ENCODE results near the gene SSTR4. TPM values are rescaled to one million over a fixed set of nuclear protein-coding genes. Genes with fewer than 3 reads are reported as not detected.

The SSTR4 gene
- total RNA-seq, 1 experiment from 2014 or later, result not detected

- Histone ChIP-seq H3K79me2 (ENCODE audit: insufficient read depth, low read length) (no peaks in the 10 kb centered on the region), H2AFZ (ENCODE audit: low read depth, low read length, poor library complexity, severe bottlenecking) (no peak overlapping the region), H3K9ac (ENCODE audit: low read length) (no peak overlapping the region), H3K9me2 (ENCODE audit: insufficient read depth) (no peaks in the 10 kb centered on the region), H3K36me3 (ENCODE audit: control insufficient read depth in 1 of 2, insufficient read depth in 2 of 2, low read length in 2 of 2) (no peaks in the 10 kb centered on the region), H3K4me2 (ENCODE audit: low read length) (no peak overlapping the region), H3K9me3 (ENCODE audit: control insufficient read depth in 1 of 2, insufficient read depth in 1 of 2, low read depth in 1 of 2, low read length in 2 of 2) (no peaks in the 10 kb centered on the region), H3K27ac (ENCODE audit: low read depth, low read length) (no peak overlapping the region), H3K4me3 (replicated peaks in 1 of 2; ENCODE audit: low read depth in 1 of 2, low read length in 2 of 2) (no peak overlapping the region), H3K27me3 (ENCODE audit: insufficient read depth, low read length) (peaks cover 31% of the 10 kb centered on the region; the same call in 1 of the 2 replicates), H3K4me1 (ENCODE audit: control insufficient read depth in 1 of 2, insufficient read depth in 2 of 2, low read length in 2 of 2) (no peaks in the 10 kb centered on the region), H4K20me1 (ENCODE audit: insufficient read depth) (no peaks in the 10 kb centered on the region)
- BruUV-seq (replicated peaks), result no TSS peak
- RAD21 ChIA-PET (ENCODE audit: low non-redundant PET in 1 of 2, low total read pairs in 2 of 2, uncharacterized antibody in 2 of 2, unreplicated experiment in 2 of 2), result interaction anchor here in 1 of 2 experiments (0.6 kb wide), 1 partner anchor 13 kb away, joined by 3 read pairs; no protein-coding TSS in a partner anchor
- intact Hi-C loops (cut with micrococcal nuclease), result no loop called here
- no peak for ATAC-seq
- CTCF ChIA-PET, result no interaction called here
- POLR2A ChIA-PET, result no interaction called here
- TF ChIP-seq SIN3A (IDR thresholded peaks at IDR 0.05; ENCODE audit: low read depth), result no peak
- no peak for TF ChIP-seq ZNF274 (IDR thresholded peaks at IDR 0.05; ENCODE audit: low read depth, low read length)
- TF ChIP-seq SRF (IDR thresholded peaks at IDR 0.05; ENCODE audit: low read depth), result no peak
- no peak for TF ChIP-seq ZBTB33 (IDR thresholded peaks at IDR 0.05; ENCODE audit: extremely low read depth, insufficient replicate concordance, low read length)
- no peak for TF ChIP-seq ZFX (IDR thresholded peaks at IDR 0.05)
- no peak for TF ChIP-seq EZH2 (IDR thresholded peaks at IDR 0.05)
- TF ChIP-seq CTCF (IDR thresholded peaks at IDR 0.05 in 2 of 3, conservative IDR thresholded peaks at IDR 0.05 in 1 of 3; ENCODE audit: borderline replicate concordance in 1 of 3, insufficient read depth in 1 of 3, low read depth in 2 of 3, low read length in 2 of 3), result no peak
- TF ChIP-seq EZH2phosphoT487 (IDR thresholded peaks at IDR 0.05; ENCODE audit: borderline replicate concordance), result no peak
- TF ChIP-seq ATF3 (IDR thresholded peaks at IDR 0.05), result no peak
- no peak for DNase-seq (ENCODE audit: low read depth, low spot score)
Observed at GRCh38 chr20:23036371-23036770, 1.3 kb downstream of the SSTR4 start.

Data from HCT116 (cell line).